Subcutaneous adipose tissue (tissue), 4 donors: ENCODE data around the gene KYAT1. TPM values are rescaled to one million over a fixed set of nuclear protein-coding genes. Genes with fewer than 3 reads are reported as not detected.

Experiments
- CTCF ChIP-seq: fragments of 450-650 bp; IDR thresholded peaks from one replicate; pipeline ENCODE4 v1.5.1; 2016; ENCODE audit warnings: low read depth, mild to moderate bottlenecking, control low read depth, antibody characterized with exemption, moderate library complexity
- total RNA-seq, 4 donors: library from RNA; depleted of rRNA; stranded (reverse); fragments of >200 nt; gene quantifications; one replicate each; pipeline ENCODE4 v1.1.0, GENCODE V29; 2016

The KYAT1 gene
- total RNA-seq, 4 donors from 2014 or later: 1.5 to 7.5 (median 2.1) TPM

GRCh38 chr9:128846680-128847030 is 35.1 kb downstream of the KYAT1 start:
- TF ChIP-seq CTCF: no peak

- TF ChIP-seq CTCF: no peak
Measured at GRCh38 chr9:128845186-128845931, 36.4 kb downstream of the KYAT1 start.

GRCh38 chr9:128841694-128842492 is 39.9 kb downstream of the KYAT1 start:
- TF ChIP-seq CTCF: no peak

GRCh38 chr9:128840524-128840923 is 41.2 kb downstream of the KYAT1 start:
- no peak for TF ChIP-seq CTCF

GRCh38 chr9:128838338-128838737 is 43.4 kb downstream of the KYAT1 start:
- no peak for TF ChIP-seq CTCF

- no peak for TF ChIP-seq CTCF
Measured at GRCh38 chr9:128836509-128837145, 45.1 kb downstream of the KYAT1 start.
